HK-2 (cell line): ENCODE results near the gene LACTBL1.

Source experiments
- DNase-seq: peaks from one replicate; pipeline ENCODE4 v3.0.0-alpha.2; 2018; ENCODE audit not compliant: unreplicated experiment

Gene LACTBL1

DNA sequence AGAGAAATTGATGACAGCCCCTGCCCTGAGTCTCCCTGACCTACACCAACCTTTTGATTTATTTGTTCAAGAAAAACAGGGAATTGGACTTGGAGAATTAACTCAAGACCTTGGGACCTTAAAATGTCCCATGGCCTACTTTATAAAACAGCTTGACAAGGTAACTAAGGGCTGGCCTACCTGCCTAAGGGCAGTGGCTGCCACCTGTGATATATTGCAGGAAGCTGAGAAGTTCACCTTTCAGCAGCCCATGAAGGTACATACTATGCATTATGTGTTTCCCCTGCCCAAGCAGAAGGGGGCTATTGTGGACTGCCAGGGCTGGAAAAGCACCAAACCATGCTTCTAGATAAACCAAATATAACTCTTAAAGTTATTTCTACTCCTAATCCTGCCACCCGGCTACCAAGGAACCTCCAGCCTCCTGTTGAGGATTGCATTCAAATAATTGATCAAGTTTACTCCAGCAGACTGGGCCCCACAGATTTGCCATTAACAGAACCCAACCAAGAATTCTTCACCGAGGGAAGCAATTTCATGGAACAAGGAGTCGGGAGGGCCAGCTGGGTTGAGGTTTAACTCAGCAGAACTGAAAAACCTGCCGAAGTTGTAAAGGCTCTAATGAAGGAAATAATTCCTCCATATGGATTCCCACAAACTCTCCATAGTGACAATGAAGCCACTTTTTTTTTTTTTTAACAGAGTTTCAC lies 28.2 kb downstream of the LACTBL1 start:
- no peak for DNase-seq

DNA sequence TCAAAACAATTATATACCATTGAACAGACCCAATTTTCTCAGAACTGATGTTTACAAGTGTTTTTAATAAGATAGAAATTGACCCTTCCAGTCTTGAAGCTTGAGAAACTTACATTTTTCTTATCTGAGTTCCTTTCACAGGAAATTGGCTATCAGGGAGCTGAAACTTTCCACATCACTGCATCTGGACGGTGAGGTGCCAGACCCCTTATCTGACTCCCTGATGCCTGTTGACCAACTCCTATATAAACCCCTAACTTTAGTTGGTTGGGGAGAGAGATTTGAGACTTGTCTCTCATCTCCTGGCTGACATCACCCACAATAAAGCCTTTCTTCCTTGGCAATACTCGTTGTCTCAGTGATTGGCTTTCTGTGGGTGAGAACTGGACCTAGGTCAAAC lies 31.4 kb downstream of the LACTBL1 start:
- DNase-seq: no peak

DNA sequence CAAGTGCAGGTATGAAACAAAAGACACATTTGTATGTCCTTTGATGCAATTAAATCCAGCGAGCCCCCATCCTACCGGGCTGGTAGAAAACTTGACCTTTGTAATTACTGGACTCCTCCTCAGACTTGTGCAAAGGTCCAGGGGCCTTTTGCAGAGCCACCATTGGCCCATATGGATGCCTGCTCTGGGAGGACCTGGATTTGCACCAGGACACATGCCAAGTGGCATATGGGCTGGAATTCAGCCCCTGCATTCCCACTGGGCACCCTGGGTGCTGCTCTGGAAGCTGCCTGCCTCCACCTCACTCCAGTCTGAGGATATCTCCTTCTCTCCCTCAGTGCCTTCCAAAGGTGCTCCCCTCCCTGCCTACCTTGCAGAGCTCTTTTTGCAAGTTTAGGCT lies 36.0 kb downstream of the LACTBL1 start:
- DNase-seq: no peak

DNA sequence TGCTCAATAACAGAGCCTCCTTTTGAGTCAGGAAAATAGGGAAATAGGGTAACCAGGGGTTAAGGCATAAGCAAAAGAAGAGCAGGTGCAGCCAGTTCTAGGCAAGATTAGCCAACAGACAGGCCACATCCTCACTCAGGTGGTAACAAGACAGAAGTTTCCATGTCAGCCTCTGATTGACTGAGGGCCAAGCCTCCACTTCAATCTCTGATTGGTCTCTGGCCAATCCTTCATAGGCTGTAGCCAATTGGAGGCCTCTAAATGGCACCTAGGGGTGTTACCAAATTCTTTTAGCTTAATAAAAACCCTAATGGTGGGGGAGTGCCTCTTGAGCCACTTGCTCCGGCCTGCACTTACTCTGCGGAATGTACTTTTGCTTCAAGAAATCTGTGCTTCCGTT lies 37.2 kb downstream of the LACTBL1 start:
- DNase-seq: no peak

DNA sequence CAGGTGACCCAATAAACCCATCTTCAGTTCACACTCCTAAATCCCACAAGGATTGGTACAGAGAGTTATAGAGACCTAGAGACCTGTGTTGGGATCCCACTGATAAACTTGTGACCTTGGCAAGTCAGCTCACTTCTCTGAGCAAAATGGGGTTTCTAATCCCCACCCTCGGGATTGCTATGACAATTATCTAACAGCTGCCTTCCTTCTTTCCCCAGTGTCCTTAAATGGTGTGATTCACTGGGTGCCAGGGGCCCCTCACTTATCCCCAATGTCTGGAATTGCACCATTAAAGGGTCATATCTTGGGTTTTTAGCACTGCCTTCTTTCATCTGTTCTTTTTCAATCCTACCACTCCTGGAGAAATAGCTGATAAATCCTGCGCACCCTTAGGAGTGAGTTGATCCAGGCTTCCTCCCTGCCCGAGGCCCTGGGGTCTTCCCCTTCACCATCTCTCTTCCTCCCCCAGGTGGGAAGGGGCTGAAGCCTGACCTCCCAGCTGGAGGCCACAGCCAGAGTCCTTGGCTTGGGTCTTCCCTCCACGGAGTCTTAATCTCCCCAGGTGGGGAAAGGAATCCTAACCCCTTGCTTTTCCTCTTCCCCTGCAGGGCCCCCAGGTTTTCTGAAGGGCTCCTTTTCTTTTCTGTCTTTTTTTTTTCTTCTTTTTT lies 39.7 kb downstream of the LACTBL1 start:
- DNase-seq: no peak

DNA sequence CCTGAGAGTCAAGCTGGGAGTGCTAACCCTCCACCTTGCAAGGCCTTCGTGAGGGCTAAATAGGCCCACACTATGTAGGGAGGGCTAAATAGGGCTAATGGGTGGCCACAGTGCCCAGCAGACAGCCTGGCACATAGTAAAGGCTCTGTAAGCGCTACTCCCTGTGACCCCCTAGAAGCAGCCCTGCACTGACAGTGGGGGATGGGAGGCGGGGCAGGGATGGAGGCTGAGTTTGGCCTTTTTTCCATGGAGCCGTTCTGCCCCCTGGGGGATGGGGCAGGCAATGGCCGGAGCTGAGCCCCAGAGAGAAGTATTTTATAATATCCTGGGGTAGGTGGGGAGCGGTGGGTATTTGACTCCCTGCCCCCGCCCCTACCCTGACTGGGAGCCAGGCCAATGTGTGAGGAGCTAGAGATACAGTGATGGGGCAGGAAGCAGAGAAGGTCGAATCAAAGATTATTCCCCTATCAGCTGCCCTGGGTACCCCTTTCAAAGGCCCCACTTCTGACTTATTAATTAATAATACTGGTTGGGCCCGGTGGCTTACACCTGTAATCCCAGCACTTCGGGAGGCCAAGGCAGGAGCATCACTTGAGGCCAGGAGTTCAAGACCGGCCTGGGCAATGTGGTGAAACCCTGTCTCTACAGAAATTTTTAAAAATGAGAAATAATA lies 42.3 kb downstream of the LACTBL1 start:
- peak; percentile 53 for DNase-seq

DNA sequence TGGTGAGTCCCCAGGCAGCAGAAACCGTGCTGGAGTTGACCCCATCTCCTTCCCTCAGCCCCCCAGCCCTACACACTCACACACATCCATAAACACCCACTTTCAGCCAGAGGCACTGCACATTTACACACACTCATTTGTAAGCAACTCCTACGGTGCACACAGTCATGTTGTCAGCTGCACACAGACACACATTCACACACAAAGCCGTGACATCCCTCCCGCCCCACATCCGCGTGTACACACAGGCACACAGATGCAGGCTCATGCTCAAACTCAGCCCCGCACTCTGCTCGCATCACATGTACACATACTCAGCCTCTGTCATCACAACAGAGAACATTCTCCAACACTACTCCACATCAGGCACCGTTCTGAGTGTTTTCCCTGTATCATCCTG lies 47.6 kb downstream of the LACTBL1 start:
- no peak for DNase-seq

GRCh38 chr1:22922640-22923039 lies 50.0 kb downstream of the LACTBL1 start:
- DNase-seq: no peak

GRCh38 chr1:22921452-22922126 lies 51.1 kb downstream of the LACTBL1 start:
- DNase-seq: no peak

- DNase-seq: no peak
Observed at GRCh38 chr1:22920734-22921451, 51.8 kb downstream of the LACTBL1 start.

DNA sequence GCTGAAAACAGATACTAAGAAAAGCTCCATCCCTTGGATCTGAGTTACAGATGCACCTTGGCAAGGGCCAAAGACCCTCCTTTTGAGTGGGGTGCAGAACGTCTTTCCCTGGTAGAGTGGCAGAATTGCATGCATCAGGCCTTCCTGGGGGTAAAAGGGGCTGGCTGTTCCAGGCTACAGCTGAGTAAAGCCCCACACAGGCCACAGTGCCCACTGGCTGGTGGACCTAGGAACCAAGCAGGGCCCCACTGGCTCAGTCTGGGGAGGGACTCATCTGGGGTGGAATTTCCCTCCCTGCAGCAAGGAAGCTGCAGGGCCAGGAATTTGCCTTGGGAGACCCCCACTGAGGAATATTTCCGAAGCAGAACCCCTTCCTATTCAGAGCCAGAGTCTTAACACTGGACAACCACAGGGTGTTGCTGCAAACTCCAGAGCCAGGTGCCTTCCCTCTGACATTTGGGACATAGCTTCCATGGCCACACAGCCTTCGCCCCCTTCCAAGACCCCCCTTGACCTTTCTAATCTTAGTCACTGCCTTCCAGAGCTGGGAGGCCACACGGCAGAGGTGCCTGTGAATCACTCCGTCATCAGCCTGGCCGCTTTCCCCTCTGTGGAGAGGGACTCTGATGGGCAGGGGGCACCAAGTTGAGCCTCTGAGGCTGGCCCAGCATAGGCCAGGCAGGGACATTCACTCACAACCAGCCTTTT lies 52.5 kb downstream of the LACTBL1 start:
- no peak for DNase-seq

GRCh38 chr1:22919341-22920025 lies 53.2 kb downstream of the LACTBL1 start:
- DNase-seq: no peak

DNA sequence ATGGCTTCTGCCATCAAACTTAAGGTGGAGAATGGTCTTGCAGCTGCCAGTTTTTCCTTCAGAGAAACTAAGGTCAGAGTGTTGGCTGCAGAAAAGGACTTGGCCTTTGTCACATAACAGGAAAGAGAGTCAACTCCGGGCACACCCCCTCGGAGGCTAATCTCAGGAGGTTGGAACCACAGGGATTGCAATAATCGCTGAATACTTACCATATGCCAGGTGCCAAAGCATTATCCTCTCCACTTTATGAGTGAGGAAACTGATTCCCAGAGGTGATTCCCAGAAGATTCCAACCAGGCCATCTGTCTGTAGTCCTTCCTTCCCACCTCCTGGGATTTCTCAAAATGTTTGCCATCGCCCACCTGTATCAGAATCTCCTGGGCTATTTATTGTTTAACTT lies 54.0 kb downstream of the LACTBL1 start:
- no peak for DNase-seq

DNA sequence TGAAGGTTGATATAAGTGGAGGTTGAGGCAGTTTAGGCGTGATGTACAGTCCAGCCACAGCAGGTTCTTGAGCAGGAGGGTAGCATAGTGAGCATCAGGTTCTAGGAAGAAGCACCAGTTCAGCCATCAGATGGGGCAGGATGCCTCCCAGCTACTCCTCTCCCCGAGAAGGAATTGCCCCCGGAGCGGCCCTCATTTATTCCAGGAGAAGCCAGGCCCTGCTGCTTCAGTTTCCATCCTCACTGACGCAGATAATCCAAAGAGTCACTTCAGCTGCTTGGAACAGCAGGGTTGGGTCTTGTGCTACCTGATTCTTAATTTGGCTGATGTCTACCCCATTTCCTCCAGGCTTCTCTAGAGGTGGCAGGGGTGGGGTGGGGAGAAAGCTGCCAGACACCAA lies 54.7 kb downstream of the LACTBL1 start:
- DNase-seq: no peak

GRCh38 chr1:22916471-22916820 lies 56.2 kb downstream of the LACTBL1 start:
- peak; percentile 25 for DNase-seq

- no peak for DNase-seq
Observed at GRCh38 chr1:22915816-22916470, 56.7 kb downstream of the LACTBL1 start.

DNA sequence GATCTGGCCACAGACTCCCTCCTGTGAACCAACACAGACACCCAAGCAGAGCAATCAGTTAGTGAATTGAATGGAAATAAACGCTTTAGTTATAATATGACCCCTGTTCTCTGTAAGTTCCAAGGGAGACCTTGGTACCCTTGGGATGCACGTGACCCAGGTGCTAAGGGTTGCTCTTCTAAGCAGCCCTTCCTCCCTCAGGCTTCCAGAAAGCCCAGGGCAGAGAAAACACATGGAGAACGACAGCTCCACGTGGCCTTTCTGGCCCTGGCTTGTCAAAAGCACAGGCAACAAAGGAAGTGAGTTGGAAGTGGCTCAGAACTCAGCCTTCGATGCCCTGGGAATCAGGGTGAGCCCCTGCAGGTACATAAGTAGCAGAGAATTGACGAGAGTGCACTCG lies 57.4 kb downstream of the LACTBL1 start:
- no peak for DNase-seq

DNA sequence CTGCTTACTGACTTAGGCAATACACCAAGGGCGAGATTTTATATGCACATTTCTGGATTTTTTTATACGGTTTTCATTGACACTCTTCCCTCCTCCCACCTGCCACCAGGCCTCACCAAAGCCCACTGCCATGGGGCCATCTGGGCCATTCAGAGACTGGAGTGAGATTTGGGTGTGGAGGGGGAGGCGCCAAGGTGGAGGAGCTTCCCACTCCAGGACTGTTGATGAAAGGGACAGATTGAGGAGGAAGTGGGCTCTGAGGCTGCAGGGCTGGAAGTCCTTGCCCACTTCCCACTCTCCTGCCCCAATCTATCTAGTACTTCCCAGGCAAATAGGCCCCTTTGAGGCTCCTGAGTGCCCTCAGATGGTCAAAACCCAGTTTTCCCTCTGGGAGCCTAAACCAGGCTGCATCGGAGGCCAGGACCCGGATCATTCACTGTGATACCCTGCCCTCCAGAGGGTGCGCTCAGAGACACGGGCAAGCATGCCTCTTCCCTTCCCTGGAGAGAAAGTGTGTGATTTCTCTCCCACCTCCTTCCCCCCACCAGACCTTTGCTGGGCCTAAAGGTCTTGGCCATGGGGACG lies 57.9 kb downstream of the LACTBL1 start:
- no peak for DNase-seq

- DNase-seq: no peak
Observed at GRCh38 chr1:22914156-22914555, 58.5 kb downstream of the LACTBL1 start.
